HG03457 (cell line): ENCODE results near the gene AMIGO2.

Experiments
- ATAC-seq: cut with Tn5 transposase; IDR thresholded peaks from one replicate; pipeline ENCODE4 v1.9.1; 2021; ENCODE audit warnings: moderate number of reproducible peaks; ENCODE audit not compliant: unreplicated experiment

The AMIGO2 gene

GRCh38 chr12:47098099-47098498 is 18.3 kb upstream of the AMIGO2 start:
- ATAC-seq: no peak

- no peak for ATAC-seq
These were observed 17.6 kb upstream of the AMIGO2 start for GRCh38 chr12:47097276-47097896.

DNA sequence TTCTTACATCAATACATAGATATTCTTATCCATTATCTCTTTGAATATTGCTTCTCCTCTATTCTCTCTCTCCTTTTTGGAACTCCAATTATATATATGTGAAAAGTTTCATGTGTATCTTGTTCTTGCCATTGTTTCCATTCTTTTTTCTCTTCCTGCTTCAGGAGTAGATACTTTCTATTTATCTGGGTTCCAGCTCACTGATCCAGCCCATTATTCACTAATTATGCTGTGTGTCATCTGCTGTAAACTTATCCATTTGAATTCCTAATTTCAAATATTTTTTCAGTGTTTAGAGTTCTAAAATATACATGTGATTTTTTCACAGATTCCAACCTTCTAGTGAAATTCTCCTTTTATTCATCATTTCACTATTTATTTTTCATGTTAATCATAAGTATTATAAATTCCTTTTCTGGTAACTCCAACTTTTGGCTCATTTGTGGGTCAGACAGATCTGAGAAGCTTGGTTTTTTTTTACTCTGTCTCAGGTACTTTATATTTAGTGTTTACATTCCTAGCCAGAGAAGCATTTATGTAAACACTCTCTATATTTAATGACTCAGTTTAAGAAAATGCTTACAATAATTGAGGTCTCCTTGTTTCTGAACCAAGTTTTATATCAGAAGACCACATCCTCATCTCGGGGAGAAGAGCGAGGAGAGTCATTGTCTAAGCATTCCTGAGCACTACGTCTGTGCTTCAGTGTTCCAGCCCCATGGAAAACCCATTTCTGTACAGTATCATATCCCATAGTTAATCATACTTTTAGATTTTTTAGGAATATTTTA is 15.9 kb upstream of the AMIGO2 start:
- ATAC-seq: no peak

DNA sequence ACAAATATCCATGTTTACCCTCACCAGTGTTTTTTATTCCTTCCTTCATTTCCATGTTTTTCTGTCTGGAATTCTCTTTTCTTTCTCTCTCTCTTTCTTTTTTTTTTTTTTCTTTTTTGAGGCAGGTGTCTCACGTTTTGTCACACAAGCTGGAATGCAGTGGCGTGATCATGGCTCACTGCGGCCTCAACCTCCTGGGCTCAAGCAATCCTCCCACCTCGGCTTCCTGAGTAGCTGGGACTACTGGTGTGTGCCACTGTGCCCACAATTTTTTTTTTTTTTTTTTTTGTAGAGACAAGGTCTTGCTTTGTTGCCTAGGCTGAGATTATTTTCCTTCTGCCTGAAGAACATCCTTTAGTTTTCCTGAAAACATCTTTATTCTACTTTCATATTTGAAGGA is 15.0 kb upstream of the AMIGO2 start:
- no peak for ATAC-seq

DNA sequence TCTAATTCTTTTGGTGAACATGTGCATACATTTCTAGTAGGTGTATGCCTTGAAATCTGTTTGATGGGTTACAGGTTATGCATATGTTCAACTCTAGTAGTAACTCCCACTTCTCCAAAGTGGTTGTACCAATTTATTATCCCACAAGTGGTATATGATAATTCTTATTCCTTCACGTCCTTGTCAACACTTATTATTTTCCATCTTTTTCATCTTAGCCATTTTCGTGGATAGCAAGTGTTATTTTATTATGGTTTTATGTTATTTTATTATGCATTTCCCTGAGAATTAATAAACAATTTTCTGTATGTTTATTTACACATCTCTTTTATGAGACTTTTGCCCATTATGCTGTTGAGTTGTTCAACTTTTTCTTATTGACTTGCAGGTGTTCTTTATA is 11.2 kb upstream of the AMIGO2 start:
- ATAC-seq: no peak

- no peak for ATAC-seq
These were observed 8.5 kb upstream of the AMIGO2 start for GRCh38 chr12:47088021-47088944.

DNA sequence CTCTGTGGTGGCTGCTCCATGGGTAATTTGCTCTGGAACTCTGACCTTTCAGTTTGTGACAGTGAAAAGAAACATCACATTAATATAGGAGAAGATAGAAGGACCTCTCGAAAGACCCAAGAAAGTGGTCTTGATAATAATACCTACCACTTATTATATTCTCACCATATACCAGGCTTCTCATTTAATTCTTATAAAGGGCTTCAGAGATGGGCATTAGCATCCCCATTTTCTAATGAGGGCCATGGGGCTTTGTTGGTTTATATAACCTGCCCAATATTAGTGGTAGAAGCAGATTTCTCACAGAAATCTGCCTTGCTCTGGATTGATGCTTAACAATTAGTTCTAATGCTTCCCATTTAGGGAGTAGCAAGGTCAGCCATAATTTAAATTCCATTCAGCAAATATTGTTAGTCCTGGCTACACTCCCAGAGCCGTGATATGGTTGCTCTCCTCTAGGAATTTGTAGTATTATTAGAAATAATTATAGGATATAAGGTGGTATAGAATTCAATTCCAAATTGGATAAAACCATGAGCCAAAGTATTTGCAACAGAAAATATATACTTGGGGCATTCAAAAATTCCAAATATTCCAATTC is 7.4 kb upstream of the AMIGO2 start:
- no peak for ATAC-seq

DNA sequence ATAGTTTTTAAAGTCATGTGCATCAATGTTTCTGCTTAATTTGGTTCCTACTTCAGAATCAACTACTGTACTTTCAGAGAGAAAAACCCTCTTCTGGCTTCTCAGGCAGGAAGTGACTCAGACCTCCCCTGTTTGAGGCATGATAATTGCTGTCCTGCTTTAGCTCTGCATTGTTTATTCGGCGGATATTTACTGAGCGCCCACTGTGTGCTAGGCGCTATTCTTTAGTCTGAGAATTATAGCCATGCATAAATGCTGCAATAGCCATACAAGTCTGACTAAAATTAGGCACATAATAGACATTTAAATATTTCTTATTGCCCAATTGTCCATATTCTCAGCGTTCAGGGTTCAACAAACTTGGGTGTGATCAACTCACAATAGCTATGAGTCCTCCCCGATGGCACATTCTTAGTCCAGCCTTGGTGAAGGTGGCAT is 6.1 kb upstream of the AMIGO2 start:
- no peak for ATAC-seq

- no peak for ATAC-seq
These were observed 4.4 kb upstream of the AMIGO2 start for GRCh38 chr12:47084172-47084571.

GRCh38 chr12:47082796-47083621 is 3.2 kb upstream of the AMIGO2 start:
- ATAC-seq: no peak

DNA sequence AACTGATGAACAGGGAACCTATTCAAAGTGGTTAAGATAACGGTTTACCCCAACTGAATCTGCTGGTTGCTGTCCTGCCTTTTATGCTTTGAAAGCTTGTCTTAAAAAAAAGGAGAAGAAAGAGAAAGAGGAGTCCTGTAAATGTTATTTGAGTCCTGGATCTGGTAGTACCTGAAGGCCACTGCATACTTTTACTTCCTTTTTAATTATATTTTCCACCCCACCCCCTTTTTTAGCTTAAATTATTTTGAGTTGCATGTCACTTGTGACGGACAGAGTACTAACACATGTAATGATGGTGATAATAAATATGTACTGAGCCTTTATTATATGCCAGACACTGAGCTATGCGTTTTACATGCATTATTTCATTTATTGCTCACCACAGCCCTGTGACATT is 2.5 kb upstream of the AMIGO2 start:
- ATAC-seq: no peak

GRCh38 chr12:47080725-47081502 is 1.2 kb upstream of the AMIGO2 start:
- no peak for ATAC-seq

DNA sequence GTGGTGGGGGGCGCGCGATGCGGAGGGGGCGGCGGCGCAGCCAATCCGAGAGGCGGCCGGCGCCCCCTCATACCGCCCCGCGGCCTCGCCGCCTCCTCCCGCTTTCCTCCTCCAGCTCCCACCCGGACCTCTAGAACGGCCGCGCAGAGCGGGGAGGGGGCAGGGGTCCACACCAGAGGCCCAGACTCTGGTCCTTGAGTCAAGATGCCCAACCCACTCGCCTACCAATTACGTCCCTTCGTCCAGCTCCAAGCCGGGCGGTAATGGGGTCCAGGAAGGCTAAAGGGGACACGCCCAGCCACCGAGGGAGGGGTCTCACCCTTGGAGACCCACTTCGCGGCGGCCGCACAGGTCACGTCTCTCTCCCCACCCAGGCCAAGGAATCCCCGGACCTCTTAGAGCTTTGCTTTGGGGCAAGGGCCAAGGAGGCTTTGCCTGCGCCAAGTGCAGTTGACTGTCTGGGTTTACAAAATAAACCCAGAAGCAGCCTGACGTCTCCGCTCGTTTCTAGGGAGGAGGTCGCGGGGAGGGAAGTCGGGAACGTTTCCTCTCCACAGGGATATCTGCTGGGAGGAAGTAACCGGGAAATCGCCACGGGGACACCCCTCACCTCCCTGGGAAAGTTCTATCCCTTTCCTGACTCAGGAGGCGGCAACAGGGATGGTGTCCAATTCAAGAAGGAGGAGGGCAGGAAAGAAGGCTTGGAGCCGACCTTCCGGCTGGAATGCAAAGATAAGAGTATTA is 394 bp upstream of the AMIGO2 start:
- ATAC-seq: no peak

- ATAC-seq: no peak
These were observed 859 bp downstream of the AMIGO2 start for GRCh38 chr12:47078733-47079467.

DNA sequence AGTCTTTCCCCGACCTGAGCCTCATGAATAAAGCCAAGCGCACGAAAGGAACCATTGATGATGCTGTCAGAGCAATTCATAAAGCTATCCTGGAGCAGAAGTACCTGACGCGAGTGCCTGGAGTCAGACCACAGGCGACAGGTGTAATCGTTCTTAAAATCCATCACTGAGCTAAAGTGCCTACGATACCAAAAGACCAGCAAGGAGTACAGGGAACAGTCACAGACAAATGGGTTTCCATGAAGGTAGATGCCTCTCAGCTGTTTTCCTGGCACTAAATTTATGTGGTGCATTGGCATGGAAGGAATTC is 1.7 kb downstream of the AMIGO2 start:
- ATAC-seq: no peak

DNA sequence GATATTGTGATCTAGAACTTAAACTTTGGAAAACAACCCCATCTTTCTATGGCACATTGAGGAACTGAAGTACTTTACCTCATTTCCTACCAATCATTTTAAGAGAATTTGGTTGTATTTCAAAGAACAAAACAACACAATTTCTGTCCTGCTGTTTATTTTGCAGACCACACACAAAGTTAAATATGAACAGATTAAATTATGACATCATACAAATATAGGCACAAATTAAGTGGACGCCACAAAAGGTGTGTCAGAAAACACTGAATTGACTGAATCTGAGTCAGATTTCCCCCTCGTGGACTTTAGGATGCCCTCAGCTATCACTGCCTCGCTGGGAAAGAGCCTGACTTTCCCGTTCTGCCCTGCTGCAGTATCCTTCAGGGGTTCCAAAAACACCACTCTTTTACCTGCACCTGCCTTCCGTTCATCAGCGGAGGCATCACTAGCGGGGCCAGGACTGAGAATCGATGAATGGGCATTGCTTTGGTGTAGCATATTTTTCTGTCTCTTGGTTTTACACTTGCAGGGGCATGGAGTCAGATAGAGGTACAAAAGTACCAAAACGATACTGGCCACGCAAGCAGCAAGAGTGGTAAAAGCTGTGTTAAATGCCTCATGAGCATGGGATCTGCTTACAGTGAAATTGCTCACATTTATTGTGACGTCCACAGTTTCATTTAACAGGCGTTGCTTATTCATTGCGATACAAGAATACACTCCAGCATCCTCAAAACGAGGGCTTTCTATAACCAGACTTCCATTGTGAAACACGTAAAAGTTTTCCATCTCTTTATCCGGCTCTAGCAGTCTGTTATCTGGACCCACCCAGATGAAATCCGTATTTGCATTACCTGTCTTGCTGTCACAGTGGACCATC is 2.3 kb downstream of the AMIGO2 start:
- no peak for ATAC-seq
